ENCODE measurements around the gene ATP5F1B. TPM values are rescaled to one million over a fixed set of nuclear protein-coding genes. Genes with fewer than 3 reads are reported as not detected.
A peak's percentile ranks its signal among the peaks of the same experiment; 100 is the strongest.

The ATP5F1B gene
- total and polyA plus RNA-seq, 9 of the 15 experiments (the other 6 are each of a cell fraction or from before 2014, with no cell fraction given): 908 to 3,125 (median 1,482) TPM

- TF ChIP-seq YY1 (IDR thresholded peaks at IDR 0.05; ENCODE audit: borderline replicate concordance in 1 of 3, control insufficient read depth in 1 of 3, extremely low read depth in 1 of 3, insufficient read depth in 3 of 3, insufficient read length in 1 of 3, insufficient replicate concordance in 2 of 3, low read depth in 1 of 3, low read length in 2 of 3) (peak in 2 of 3 experiments; percentile 49 to 81), E2F1 (CRISPR knock-in tag; IDR thresholded peaks at IDR 0.05) (no peak), ETV5 (CRISPR knock-in tag; IDR thresholded peaks at IDR 0.05; ENCODE audit: low read depth) (peak; percentile 42; the same call in 1 of the 2 replicates), ETS1 (conservative IDR thresholded peaks at IDR 0.05; ENCODE audit: control insufficient read depth, low read depth, low read length) (0 out of 2 replicates have a peak, but pooled peaks have one; percentile 28), SREBF2 (CRISPR knock-in tag; IDR thresholded peaks at IDR 0.05) (peak; percentile 86; the same call in 1 of the 2 replicates), NKRF (IDR thresholded peaks at IDR 0.05; ENCODE audit: borderline replicate concordance) (peak; percentile 61; the same call in 1 of the 2 replicates), ELK1 (CRISPR knock-in tag; IDR thresholded peaks at IDR 0.05) (no peak), HDAC1 (IDR thresholded peaks at IDR 0.05) (peak in 1 of 2 experiments; percentile 53; a peak in 2 of 4 replicates), DPF2 (IDR thresholded peaks at IDR 0.05) (0 out of 2 replicates have a peak, but pooled peaks have one; percentile 33), MTA3 (IDR thresholded peaks at IDR 0.05; ENCODE audit: borderline replicate concordance) (0 out of 2 replicates have a peak, but pooled peaks have one; percentile 38), ELF1 (tag; IDR thresholded peaks at IDR 0.05) (peak; percentile 58; the same call in 1 of the 2 replicates), ZNF282 (CRISPR knock-in tag; IDR thresholded peaks at IDR 0.05) (no peak), GATA2 (CRISPR knock-in tag; IDR thresholded peaks at IDR 0.05) (peak; percentile 41; the same call in 1 of the 2 replicates), ZNF140 (CRISPR knock-in tag; IDR thresholded peaks at IDR 0.05) (no peak), GABPA (tag; conservative IDR thresholded peaks at IDR 0.05; ENCODE audit: low read depth) (peak; percentile 73), POLR2A (conservative IDR thresholded peaks at IDR 0.05) (no peak)
These were observed 16.9 kb downstream of the ATP5F1B start (continued) for GRCh38 chr12:56628671-56629458.
